ENCODE results near the gene TMCO1. TPM values are rescaled to one million over a fixed set of nuclear protein-coding genes. Genes with fewer than 3 reads are reported as not detected.

TMCO1 gene
- polyA plus RNA-seq, 1 of the 3 experiments (the other 2 are of a cell fraction), result 54.4 TPM

DNA sequence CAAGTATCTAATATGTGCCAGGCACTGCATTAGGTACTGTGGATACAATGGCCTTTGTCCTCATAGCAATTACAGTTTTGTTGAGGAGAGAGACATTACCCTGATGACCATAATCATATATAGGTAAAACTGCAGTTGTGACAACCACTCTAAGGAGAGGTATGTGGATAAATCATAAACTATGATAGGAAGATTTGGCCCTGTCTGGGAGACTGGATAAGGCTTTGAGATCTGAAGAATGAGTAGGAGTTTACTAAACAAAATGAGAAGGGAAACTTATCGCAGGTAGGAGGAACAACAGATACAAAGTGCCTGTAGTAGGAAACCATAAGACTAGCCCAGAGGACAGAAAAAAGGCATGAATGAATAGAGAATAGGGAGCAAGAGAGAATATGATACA lies 4.4 kb downstream of the TMCO1 start:
- H2AFZ ChIP-seq (ENCODE audit: low read depth), result no peak overlapping the region
- peaks cover 80% of the 10 kb centered on the region for H3K79me2 ChIP-seq (ENCODE audit: insufficient read depth)
- CTCF ChIA-PET, result no interaction called here
- H3K9ac ChIP-seq, result no peak overlapping the region
- POLR2A ChIA-PET, result no interaction called here
- no peak for DNase-seq
- H3K4me3 ChIP-seq (ENCODE audit: low read depth in 2 of 2, low read length in 1 of 2), result no peak overlapping the region
- WGBS (ENCODE audit: low lambda C conversion rate), result 88% methylated on average over 1 of the region's 1 CpG
- H4K20me1 ChIP-seq (ENCODE audit: insufficient read depth), result no peaks in the 10 kb centered on the region
- H3K27ac ChIP-seq (ENCODE audit: low read depth in 2 of 2, low read length in 1 of 2), result no peak overlapping the region
- H3K36me3 ChIP-seq (replicated peaks in 1 of 2; ENCODE audit: control insufficient read depth in 1 of 2, insufficient read depth in 2 of 2, low read length in 1 of 2), result peaks cover 50 to 55% of the 10 kb centered on the region in 2 experiments
- no peaks in the 10 kb centered on the region for H3F3A ChIP-seq (replicated peaks; ENCODE audit: insufficient read depth)
- peaks cover 4 to 7% of the 10 kb centered on the region in 2 experiments; a peak in 3 of 4 replicates for H3K4me1 ChIP-seq (ENCODE audit: control insufficient read depth in 1 of 2, insufficient read depth in 2 of 2, low read depth in 1 of 2, low read length in 1 of 2)
- TF ChIP-seq, protein P1, sequence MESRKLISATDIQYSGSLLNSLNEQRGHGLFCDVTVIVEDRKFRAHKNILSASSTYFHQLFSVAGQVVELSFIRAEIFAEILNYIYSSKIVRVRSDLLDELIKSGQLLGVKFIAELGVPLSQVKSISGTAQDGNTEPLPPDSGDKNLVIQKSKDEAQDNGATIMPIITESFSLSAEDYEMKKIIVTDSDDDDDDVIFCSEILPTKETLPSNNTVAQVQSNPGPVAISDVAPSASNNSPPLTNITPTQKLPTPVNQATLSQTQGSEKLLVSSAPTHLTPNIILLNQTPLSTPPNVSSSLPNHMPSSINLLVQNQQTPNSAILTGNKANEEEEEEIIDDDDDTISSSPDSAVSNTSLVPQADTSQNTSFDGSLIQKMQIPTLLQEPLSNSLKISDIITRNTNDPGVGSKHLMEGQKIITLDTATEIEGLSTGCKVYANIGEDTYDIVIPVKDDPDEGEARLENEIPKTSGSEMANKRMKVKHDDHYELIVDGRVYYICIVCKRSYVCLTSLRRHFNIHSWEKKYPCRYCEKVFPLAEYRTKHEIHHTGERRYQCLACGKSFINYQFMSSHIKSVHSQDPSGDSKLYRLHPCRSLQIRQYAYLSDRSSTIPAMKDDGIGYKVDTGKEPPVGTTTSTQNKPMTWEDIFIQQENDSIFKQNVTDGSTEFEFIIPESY (IDR thresholded peaks at IDR 0.05; ENCODE audit: borderline replicate concordance, low read depth), result no peak
- TF ChIP-seq TEAD4 (IDR thresholded peaks at IDR 0.05; ENCODE audit: borderline replicate concordance, insufficient read depth) (no peak), GATA2 (CRISPR knock-in tag; IDR thresholded peaks at IDR 0.05) (no peak)
- H3K9me2 ChIP-seq, result no peaks in the 10 kb centered on the region
- no peak overlapping the region for H3K4me2 ChIP-seq
- H3K27me3 ChIP-seq (ENCODE audit: insufficient read depth), result no peaks in the 10 kb centered on the region
- H3K9me3 ChIP-seq, result no peaks in the 10 kb centered on the region

DNA sequence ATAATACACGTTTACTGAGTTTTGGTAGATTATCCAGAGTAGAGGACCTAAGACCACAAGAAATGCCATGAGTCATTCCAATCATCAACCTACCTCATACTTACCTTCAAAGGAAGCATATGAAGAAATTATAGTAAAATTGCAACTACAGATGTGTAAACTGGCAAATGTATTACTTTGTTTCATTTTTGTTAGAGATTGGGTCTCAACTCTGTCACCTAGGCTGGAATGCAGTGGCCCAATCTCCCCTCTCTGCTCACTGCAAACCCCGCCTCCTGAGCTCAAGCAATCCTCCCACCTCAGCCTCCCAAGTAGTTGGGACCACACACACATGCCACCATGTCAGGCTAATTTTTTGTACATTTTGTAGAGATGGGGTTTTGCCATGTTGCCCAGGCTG lies 5.2 kb downstream of the TMCO1 start:
- Histone ChIP-seq H3F3A (replicated peaks; ENCODE audit: insufficient read depth) (no peaks in the 10 kb centered on the region), H3K9me3 (no peaks in the 10 kb centered on the region), H3K79me2 (ENCODE audit: insufficient read depth) (peaks cover 79% of the 10 kb centered on the region), H3K9ac (no peak overlapping the region), H3K36me3 (replicated peaks in 1 of 2; ENCODE audit: control insufficient read depth in 1 of 2, insufficient read depth in 2 of 2, low read length in 1 of 2) (peaks cover 57 to 63% of the 10 kb centered on the region in 2 experiments), H4K20me1 (ENCODE audit: insufficient read depth) (no peaks in the 10 kb centered on the region), H3K4me1 (ENCODE audit: control insufficient read depth in 1 of 2, insufficient read depth in 2 of 2, low read depth in 1 of 2, low read length in 1 of 2) (peaks cover 4 to 7% of the 10 kb centered on the region in 2 experiments; a peak in 3 of 4 replicates), H3K9me2 (no peaks in the 10 kb centered on the region), H3K4me3 (ENCODE audit: low read depth in 2 of 2, low read length in 1 of 2) (no peak overlapping the region), H3K27ac (ENCODE audit: low read depth in 2 of 2, low read length in 1 of 2) (no peak overlapping the region), H3K27me3 (ENCODE audit: insufficient read depth) (no peaks in the 10 kb centered on the region), H3K4me2 (no peak overlapping the region), H2AFZ (ENCODE audit: low read depth) (no peak overlapping the region)
- ChIA-PET CTCF (no interaction called here), POLR2A (no interaction called here)
- no peak for TF ChIP-seq TEAD4 (IDR thresholded peaks at IDR 0.05; ENCODE audit: borderline replicate concordance, insufficient read depth)
- no peak for DNase-seq
- 90% methylated on average over 2 of the region's 2 CpGs for WGBS (ENCODE audit: low lambda C conversion rate)

DNA sequence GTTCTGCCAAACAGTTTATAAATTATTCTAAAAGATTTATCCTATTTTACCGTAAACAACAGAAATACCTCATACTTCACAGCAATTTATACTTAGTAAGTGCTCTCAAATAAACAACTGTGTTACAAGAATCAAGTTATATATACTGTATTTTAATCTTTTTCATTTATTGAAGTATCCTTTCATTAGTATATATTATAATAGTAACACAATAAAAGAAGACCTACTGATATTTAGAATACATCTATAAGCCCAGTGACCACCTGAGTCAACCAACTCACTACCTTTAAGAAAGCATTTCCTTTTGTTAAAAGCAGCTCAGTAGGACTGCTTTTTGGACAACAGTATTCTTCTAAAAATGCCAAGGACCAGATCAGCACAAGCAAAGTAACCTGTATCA lies 5.9 kb downstream of the TMCO1 start:
- DNase-seq, result no peak
- Histone ChIP-seq H4K20me1 (ENCODE audit: insufficient read depth) (no peaks in the 10 kb centered on the region), H3K36me3 (replicated peaks in 1 of 2; ENCODE audit: control insufficient read depth in 1 of 2, insufficient read depth in 2 of 2, low read length in 1 of 2) (peaks cover 57 to 67% of the 10 kb centered on the region in 2 experiments), H3K79me2 (ENCODE audit: insufficient read depth) (peaks cover 79% of the 10 kb centered on the region), H3K9ac (no peak overlapping the region), H3K4me3 (ENCODE audit: low read depth in 2 of 2, low read length in 1 of 2) (no peak overlapping the region), H3K27ac (ENCODE audit: low read depth in 2 of 2, low read length in 1 of 2) (no peak overlapping the region), H3K9me2 (no peaks in the 10 kb centered on the region), H3K4me2 (no peak overlapping the region), H3K27me3 (ENCODE audit: insufficient read depth) (no peaks in the 10 kb centered on the region), H2AFZ (ENCODE audit: low read depth) (no peak overlapping the region), H3F3A (replicated peaks; ENCODE audit: insufficient read depth) (no peaks in the 10 kb centered on the region), H3K9me3 (no peaks in the 10 kb centered on the region), H3K4me1 (ENCODE audit: control insufficient read depth in 1 of 2, insufficient read depth in 2 of 2, low read depth in 1 of 2, low read length in 1 of 2) (peaks cover 2 to 3% of the 10 kb centered on the region in 2 experiments; a peak in 2 of 4 replicates)
- TF ChIP-seq TEAD4 (IDR thresholded peaks at IDR 0.05; ENCODE audit: borderline replicate concordance, insufficient read depth) (no peak), FOSL2 (IDR thresholded peaks at IDR 0.05; ENCODE audit: borderline replicate concordance, low read depth) (no peak), TCF12 (IDR thresholded peaks at IDR 0.05) (no peak), GABPA (IDR thresholded peaks at IDR 0.05; ENCODE audit: low read depth) (no peak), FOXM1 (IDR thresholded peaks at IDR 0.05; ENCODE audit: low read depth) (no peak), RAD21 (IDR thresholded peaks at IDR 0.05; ENCODE audit: low read length) (no peak), CHD2 (IDR thresholded peaks at IDR 0.05; ENCODE audit: low read length, partially characterized antibody) (no peak)
- TF ChIP-seq, protein P2, sequence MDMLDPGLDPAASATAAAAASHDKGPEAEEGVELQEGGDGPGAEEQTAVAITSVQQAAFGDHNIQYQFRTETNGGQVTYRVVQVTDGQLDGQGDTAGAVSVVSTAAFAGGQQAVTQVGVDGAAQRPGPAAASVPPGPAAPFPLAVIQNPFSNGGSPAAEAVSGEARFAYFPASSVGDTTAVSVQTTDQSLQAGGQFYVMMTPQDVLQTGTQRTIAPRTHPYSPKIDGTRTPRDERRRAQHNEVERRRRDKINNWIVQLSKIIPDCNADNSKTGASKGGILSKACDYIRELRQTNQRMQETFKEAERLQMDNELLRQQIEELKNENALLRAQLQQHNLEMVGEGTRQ (IDR thresholded peaks at IDR 0.05; ENCODE audit: borderline replicate concordance, low read depth, low read length), result no peak
- TF ChIP-seq, protein P3, sequence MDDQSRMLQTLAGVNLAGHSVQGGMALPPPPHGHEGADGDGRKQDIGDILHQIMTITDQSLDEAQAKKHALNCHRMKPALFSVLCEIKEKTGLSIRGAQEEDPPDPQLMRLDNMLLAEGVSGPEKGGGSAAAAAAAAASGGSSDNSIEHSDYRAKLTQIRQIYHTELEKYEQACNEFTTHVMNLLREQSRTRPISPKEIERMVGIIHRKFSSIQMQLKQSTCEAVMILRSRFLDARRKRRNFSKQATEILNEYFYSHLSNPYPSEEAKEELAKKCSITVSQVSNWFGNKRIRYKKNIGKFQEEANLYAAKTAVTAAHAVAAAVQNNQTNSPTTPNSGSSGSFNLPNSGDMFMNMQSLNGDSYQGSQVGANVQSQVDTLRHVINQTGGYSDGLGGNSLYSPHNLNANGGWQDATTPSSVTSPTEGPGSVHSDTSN (IDR thresholded peaks at IDR 0.05), result no peak
- TF ChIP-seq, protein P4, sequence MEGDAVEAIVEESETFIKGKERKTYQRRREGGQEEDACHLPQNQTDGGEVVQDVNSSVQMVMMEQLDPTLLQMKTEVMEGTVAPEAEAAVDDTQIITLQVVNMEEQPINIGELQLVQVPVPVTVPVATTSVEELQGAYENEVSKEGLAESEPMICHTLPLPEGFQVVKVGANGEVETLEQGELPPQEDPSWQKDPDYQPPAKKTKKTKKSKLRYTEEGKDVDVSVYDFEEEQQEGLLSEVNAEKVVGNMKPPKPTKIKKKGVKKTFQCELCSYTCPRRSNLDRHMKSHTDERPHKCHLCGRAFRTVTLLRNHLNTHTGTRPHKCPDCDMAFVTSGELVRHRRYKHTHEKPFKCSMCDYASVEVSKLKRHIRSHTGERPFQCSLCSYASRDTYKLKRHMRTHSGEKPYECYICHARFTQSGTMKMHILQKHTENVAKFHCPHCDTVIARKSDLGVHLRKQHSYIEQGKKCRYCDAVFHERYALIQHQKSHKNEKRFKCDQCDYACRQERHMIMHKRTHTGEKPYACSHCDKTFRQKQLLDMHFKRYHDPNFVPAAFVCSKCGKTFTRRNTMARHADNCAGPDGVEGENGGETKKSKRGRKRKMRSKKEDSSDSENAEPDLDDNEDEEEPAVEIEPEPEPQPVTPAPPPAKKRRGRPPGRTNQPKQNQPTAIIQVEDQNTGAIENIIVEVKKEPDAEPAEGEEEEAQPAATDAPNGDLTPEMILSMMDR (IDR thresholded peaks at IDR 0.05), result no peak
- TF ChIP-seq, protein P5, sequence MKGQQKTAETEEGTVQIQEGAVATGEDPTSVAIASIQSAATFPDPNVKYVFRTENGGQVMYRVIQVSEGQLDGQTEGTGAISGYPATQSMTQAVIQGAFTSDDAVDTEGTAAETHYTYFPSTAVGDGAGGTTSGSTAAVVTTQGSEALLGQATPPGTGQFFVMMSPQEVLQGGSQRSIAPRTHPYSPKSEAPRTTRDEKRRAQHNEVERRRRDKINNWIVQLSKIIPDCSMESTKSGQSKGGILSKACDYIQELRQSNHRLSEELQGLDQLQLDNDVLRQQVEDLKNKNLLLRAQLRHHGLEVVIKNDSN (IDR thresholded peaks at IDR 0.05; ENCODE audit: borderline replicate concordance, low read depth), result no peak
- WGBS (ENCODE audit: low lambda C conversion rate), result 100% methylated on average over 1 of the region's 1 CpG
- CTCF ChIA-PET, result no interaction called here
- POLR2A ChIA-PET, result no interaction called here

Data from SK-N-SH (cell line).